ENCODE measurements around the gene CNGB1. TPM values are rescaled to one million over a fixed set of nuclear protein-coding genes. Genes with fewer than 3 reads are reported as not detected.
A peak's percentile ranks its signal among the peaks of the same experiment; 100 is the strongest.

Gene CNGB1
- total and polyA plus RNA-seq, 2 of the 13 experiments (the other 11 are each of a cell fraction or from before 2014, with no cell fraction given) = 0.02 to 0.15 TPM

- no peaks in the 10 kb centered on the region for H4K20me1 ChIP-seq (ENCODE audit: insufficient read depth, low read length)
- H3K9ac ChIP-seq (ENCODE audit: insufficient read depth, low read depth, low read length) = no peak overlapping the region
- 42% methylated on average over 6 of the region's 6 CpGs for WGBS (ENCODE audit: low lambda C conversion rate)
- H3K4me1 ChIP-seq (ENCODE audit: insufficient read depth, low read length) = no peaks in the 10 kb centered on the region
- ATAC-seq (no peak), DNase-seq (ENCODE audit: low spot score) (no peak), FAIRE-seq (peak; percentile 26)
- no TSS peak for BruUV-seq (replicated peaks)
- no peak overlapping the region for H3K4me2 ChIP-seq (ENCODE audit: low read depth, low read length)
- in situ Hi-C loops (cut with HindIII; ENCODE audit: extremely low pct_ligation_motif_present, low pct_unique_long_range_greater_than_20kb) = no loop called here
- H3K36me3 ChIP-seq (replicated peaks in 1 of 2; ENCODE audit: control insufficient read depth in 1 of 2, insufficient read depth in 2 of 2, low read length in 2 of 2) = no peaks in the 10 kb centered on the region; a peak in 1 of 5 replicates
- intact Hi-C loops (cut with micrococcal nuclease; ENCODE audit: unreplicated experiment) = no loop called here
- POLR2A ChIA-PET = no interaction called here
- no peak overlapping the region for H2AFZ ChIP-seq (ENCODE audit: low read length)
- no peaks in the 10 kb centered on the region for H3K79me2 ChIP-seq (ENCODE audit: insufficient read depth, low read length)
- H3K9me3 ChIP-seq (ENCODE audit: low read length) = no peaks in the 10 kb centered on the region
- CTCF ChIA-PET (ENCODE audit: low intra/inter-chr PET ratio, low total read pairs) = no interaction called here
- H3K27ac ChIP-seq (ENCODE audit: extremely low read length, insufficient read depth, low read length) = no peak overlapping the region
- no peak overlapping the region for H3K4me3 ChIP-seq (replicated peaks in 1 of 3; ENCODE audit: insufficient read depth in 1 of 3, low read depth in 2 of 3, low read length in 3 of 3)
- H3K27me3 ChIP-seq (ENCODE audit: control insufficient read depth in 1 of 2, insufficient read depth in 2 of 2, low read length in 2 of 2) = peaks cover 2 to 40% of the 10 kb centered on the region in 2 experiments; a peak in 4 of 5 replicates
- TF ChIP-seq KMT2A (CRISPR knock-in tag; IDR thresholded peaks at IDR 0.05) (no peak), FOXK1 (CRISPR knock-in tag; IDR thresholded peaks at IDR 0.05; ENCODE audit: borderline replicate concordance, low read depth) (no peak), ZNF784 (CRISPR knock-in tag; IDR thresholded peaks at IDR 0.05; ENCODE audit: borderline replicate concordance) (no peak), ZNF484 (CRISPR knock-in tag; IDR thresholded peaks at IDR 0.05; ENCODE audit: borderline replicate concordance, low read depth) (no peak), ZNF710 (CRISPR knock-in tag; IDR thresholded peaks at IDR 0.05; ENCODE audit: borderline replicate concordance) (no peak), ZNF576 (CRISPR knock-in tag; IDR thresholded peaks at IDR 0.05) (no peak), SOX13 (IDR thresholded peaks at IDR 0.05) (no peak), SOX13 (CRISPR knock-in tag; conservative IDR thresholded peaks at IDR 0.05 in 1 of 2, IDR thresholded peaks at IDR 0.05 in 1 of 2) (no peak), ZNF318 (CRISPR knock-in tag; IDR thresholded peaks at IDR 0.05) (no peak), POLR2AphosphoS2 (IDR thresholded peaks at IDR 0.05; ENCODE audit: low read depth, low read length) (no peak), ZNF121 (CRISPR knock-in tag; IDR thresholded peaks at IDR 0.05) (no peak), ZNF703 (CRISPR knock-in tag; IDR thresholded peaks at IDR 0.05; ENCODE audit: borderline replicate concordance) (no peak), PHF5A (CRISPR knock-in tag; IDR thresholded peaks at IDR 0.05; ENCODE audit: low read depth, unreplicated experiment) (no peak)
Measured at GRCh38 chr16:57924514-57924913, 46.4 kb downstream of the CNGB1 start.

Measured in HepG2 (cell line).